Measurements from ENCODE around the gene CCNA2.

Gene CCNA2

DNA sequence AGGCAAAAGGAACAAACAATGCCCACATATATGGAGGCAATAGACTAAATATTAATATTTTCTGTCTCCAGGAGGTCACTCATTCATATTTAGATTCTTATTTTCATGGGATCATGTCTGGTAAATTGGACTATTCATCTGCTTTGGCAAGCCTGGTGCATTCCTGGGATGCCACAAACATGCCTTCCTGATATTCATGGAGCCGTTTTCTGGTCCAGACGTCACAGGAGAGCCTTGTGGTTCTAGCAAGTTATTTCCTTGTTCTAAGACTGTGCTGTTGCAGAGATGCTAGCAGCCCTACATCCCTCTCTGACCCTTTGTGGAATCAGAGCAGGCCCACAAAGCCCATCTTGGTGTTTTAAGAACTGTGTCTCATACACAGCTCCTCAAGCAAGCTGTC is 38.7 kb downstream of the CCNA2 start:
- no peak for DNase-seq (ENCODE audit: low read depth in 1 of 2, low spot score in 1 of 2)
- Histone ChIP-seq H3K4me3 (replicated peaks; ENCODE audit: insufficient read depth, low read length) (no peak overlapping the region), H3K27ac (replicated peaks) (no peak overlapping the region), H3K27me3 (ENCODE audit: insufficient read depth, poor library complexity, severe bottlenecking) (no peaks in the 10 kb centered on the region)
- TF ChIP-seq, protein P1, sequence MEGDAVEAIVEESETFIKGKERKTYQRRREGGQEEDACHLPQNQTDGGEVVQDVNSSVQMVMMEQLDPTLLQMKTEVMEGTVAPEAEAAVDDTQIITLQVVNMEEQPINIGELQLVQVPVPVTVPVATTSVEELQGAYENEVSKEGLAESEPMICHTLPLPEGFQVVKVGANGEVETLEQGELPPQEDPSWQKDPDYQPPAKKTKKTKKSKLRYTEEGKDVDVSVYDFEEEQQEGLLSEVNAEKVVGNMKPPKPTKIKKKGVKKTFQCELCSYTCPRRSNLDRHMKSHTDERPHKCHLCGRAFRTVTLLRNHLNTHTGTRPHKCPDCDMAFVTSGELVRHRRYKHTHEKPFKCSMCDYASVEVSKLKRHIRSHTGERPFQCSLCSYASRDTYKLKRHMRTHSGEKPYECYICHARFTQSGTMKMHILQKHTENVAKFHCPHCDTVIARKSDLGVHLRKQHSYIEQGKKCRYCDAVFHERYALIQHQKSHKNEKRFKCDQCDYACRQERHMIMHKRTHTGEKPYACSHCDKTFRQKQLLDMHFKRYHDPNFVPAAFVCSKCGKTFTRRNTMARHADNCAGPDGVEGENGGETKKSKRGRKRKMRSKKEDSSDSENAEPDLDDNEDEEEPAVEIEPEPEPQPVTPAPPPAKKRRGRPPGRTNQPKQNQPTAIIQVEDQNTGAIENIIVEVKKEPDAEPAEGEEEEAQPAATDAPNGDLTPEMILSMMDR (IDR thresholded peaks at IDR 0.05; ENCODE audit: insufficient read depth, low read length) = no peak

DNA sequence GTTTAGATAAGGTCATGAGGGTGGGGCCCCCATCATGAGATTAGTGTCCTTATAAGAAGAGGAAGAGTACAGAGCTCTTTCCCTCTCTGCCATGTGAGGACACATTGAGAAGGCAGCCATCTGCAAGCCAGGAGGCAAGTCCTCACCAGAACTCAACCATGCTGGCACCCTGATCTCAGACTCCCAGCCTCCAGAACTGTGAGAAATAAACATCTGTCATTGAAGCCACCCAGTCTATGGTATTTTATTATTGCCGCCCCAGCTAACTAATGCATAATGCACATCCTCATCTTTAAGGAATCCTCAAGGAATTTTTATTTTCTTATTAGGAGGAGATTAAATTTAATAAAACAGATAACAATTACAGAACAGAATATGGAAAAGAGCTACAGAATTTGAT is 39.3 kb downstream of the CCNA2 start:
- Histone ChIP-seq H3K4me3 (replicated peaks; ENCODE audit: insufficient read depth, low read length) (no peak overlapping the region), H3K27me3 (ENCODE audit: insufficient read depth, poor library complexity, severe bottlenecking) (no peaks in the 10 kb centered on the region), H3K27ac (replicated peaks) (no peak overlapping the region)
- TF ChIP-seq, protein P1 (IDR thresholded peaks at IDR 0.05; ENCODE audit: insufficient read depth, low read length) = no peak
- no peak for TF ChIP-seq REST (IDR thresholded peaks at IDR 0.05; ENCODE audit: insufficient replicate concordance, low read depth)
- no peak for TF ChIP-seq POLR2AphosphoS5 (IDR thresholded peaks at IDR 0.05; ENCODE audit: low read depth)
- TF ChIP-seq SPI1 (IDR thresholded peaks at IDR 0.05; ENCODE audit: borderline replicate concordance, low read depth) = no peak
- no peak for TF ChIP-seq GABPA (IDR thresholded peaks at IDR 0.05; ENCODE audit: low read depth)
- DNase-seq (ENCODE audit: low read depth in 1 of 2, low spot score in 1 of 2) = no peak

DNA sequence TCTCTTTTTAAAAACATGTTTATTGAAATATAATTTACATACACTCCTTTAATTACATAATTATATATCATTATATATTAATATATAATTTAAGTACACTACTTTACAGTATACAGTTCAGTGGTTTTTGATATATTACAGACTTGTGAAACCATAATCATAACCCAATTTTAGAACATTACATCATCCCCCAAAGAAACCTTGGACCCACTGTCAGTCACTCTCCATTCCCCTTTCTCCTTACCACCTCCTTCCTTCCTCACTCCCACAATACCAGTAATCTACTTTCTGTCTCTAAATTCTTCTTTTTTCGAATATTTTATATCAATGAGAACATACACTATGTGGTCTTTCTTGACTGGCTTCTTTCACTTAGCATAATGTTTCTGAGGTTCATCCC is 40.5 kb downstream of the CCNA2 start:
- Histone ChIP-seq H3K27me3 (ENCODE audit: insufficient read depth, poor library complexity, severe bottlenecking) (no peaks in the 10 kb centered on the region), H3K4me3 (replicated peaks; ENCODE audit: insufficient read depth, low read length) (no peak overlapping the region), H3K27ac (replicated peaks) (no peak overlapping the region)
- TF ChIP-seq GABPA (IDR thresholded peaks at IDR 0.05; ENCODE audit: low read depth) = no peak
- no peak for TF ChIP-seq SPI1 (IDR thresholded peaks at IDR 0.05; ENCODE audit: borderline replicate concordance, low read depth)
- TF ChIP-seq, protein P1 (IDR thresholded peaks at IDR 0.05; ENCODE audit: insufficient read depth, low read length) = no peak
- no peak for TF ChIP-seq POLR2AphosphoS5 (IDR thresholded peaks at IDR 0.05; ENCODE audit: low read depth)
- no peak for TF ChIP-seq REST (IDR thresholded peaks at IDR 0.05; ENCODE audit: insufficient replicate concordance, low read depth)
- DNase-seq (ENCODE audit: low read depth in 1 of 2, low spot score in 1 of 2) = no peak

DNA sequence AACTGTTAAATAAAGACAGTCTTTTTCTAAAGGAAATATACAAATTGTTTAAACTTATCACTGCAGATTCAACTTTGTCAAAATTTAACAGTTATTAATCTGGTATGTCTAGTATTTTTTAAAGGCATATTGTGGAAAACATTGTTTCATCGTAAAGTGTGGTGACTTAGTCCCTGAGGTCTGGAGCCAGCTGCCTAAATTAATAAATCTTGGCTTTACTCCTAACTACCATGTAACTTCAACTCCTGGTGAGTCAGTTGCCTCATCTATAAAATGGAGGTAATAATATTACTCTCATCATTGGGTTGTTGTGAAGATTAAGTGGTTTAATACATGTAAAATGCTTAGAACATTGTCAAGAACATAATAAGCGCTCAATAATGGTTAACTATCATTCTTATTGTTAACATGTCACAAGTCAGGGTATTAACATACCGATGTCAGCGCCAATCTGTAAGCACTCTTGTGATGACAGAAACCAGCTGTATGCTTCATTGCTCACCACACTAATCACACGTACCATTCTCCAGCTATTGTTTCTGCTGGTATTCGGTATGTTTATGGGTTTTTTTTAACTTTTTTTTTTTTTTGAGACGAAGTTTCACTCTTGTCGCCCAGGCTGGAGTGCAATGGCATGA is 44.6 kb downstream of the CCNA2 start:
- DNase-seq (ENCODE audit: low read depth in 1 of 2, low spot score in 1 of 2) = no peak
- H3K27me3 ChIP-seq (ENCODE audit: insufficient read depth, poor library complexity, severe bottlenecking) = no peaks in the 10 kb centered on the region

More for the DNA sequence above, 44.6 kb downstream of the CCNA2 start:
- H3K27ac ChIP-seq (replicated peaks) = no peak overlapping the region
- H3K4me3 ChIP-seq (replicated peaks; ENCODE audit: insufficient read depth, low read length) = no peak overlapping the region
- TF ChIP-seq POLR2AphosphoS5 (IDR thresholded peaks at IDR 0.05; ENCODE audit: low read depth) (no peak), REST (IDR thresholded peaks at IDR 0.05; ENCODE audit: insufficient replicate concordance, low read depth) (no peak), SPI1 (IDR thresholded peaks at IDR 0.05; ENCODE audit: borderline replicate concordance, low read depth) (no peak), GABPA (IDR thresholded peaks at IDR 0.05; ENCODE audit: low read depth) (no peak)
- TF ChIP-seq, protein P1 (IDR thresholded peaks at IDR 0.05; ENCODE audit: insufficient read depth, low read length) = no peak

Data from HL-60 (cell line).